Measurements from ENCODE around the gene PLS1.

DNA sequence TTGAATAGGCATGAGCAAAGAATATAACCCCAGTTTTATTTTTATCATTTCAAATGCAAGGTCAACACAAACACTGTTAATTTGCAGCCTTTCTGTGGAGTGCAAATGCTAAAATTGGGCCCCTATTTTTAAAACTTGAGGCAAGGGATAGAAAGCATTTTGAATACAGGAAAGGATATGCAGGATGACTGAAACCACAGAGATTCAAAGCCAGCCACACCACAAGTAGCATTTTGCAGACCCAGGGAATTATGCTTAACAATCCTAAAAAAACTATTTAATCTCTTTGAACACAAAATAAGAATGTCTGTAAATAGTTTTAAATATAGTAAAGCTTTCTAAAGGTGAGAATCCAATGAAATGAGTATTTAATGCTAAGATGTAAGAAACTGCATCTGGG is 64.7 kb downstream of the PLS1 start:
- TF ChIP-seq RAD21 (conservative IDR thresholded peaks at IDR 0.05 in 1 of 2, IDR thresholded peaks at IDR 0.05 in 1 of 2) (no peak), CTCF (IDR thresholded peaks at IDR 0.05) (no peak), ELK1 (IDR thresholded peaks at IDR 0.05; ENCODE audit: low read depth, low read length) (no peak), POLR2A (IDR thresholded peaks at IDR 0.05; ENCODE audit: low read length) (no peak), POLR2AphosphoS2 (conservative IDR thresholded peaks at IDR 0.05; ENCODE audit: low read length) (no peak), PBX3 (IDR thresholded peaks at IDR 0.05) (no peak)
- TF ChIP-seq, protein P1, sequence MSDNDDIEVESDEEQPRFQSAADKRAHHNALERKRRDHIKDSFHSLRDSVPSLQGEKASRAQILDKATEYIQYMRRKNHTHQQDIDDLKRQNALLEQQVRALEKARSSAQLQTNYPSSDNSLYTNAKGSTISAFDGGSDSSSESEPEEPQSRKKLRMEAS (IDR thresholded peaks at IDR 0.05): no peak
